H1 (cell line): ENCODE results near the gene FAM240A. TPM values are rescaled to one million over a fixed set of nuclear protein-coding genes. Genes with fewer than 3 reads are reported as not detected.

ENCODE experiments used
- BCL11A ChIP-seq, 2 experiments: IDR thresholded peaks; one replicate each; pipeline ENCODE4 v1.6.1; 2011; ENCODE audit warnings: low read depth in 2 of 2, low read length in 2 of 2, mild to moderate bottlenecking in 2 of 2
- CHD7 ChIP-seq: fragments of 300-600 bp; sonication (generic); IDR thresholded peaks from 2 replicates; pipeline ENCODE4 v1.7.1; 2012; ENCODE audit warnings: low read length, moderate library complexity, mild to moderate bottlenecking, inconsistent platforms; ENCODE audit not compliant: insufficient replicate concordance
- EP300 ChIP-seq, 2 experiments: IDR thresholded peaks; 1 replicate in 1 of 2; 2 replicates in 1 of 2; pipeline ENCODE4 v1.6.1; 2011 to 2012; ENCODE audit warnings: low read depth in 2 of 2, low read length in 2 of 2, mild to moderate bottlenecking in 2 of 2, borderline replicate concordance in 1 of 2, inconsistent platforms in 1 of 2, moderate library complexity in 1 of 2
- EZH2 ChIP-seq: fragments of 200-600 bp; sonication (generic); IDR thresholded peaks from 2 replicates; pipeline ENCODE4 v1.7.1; 2012; ENCODE audit warnings: low read depth, mild to moderate bottlenecking, moderate library complexity, low read length, inconsistent platforms; ENCODE audit not compliant: severe bottlenecking
- FOSL1 ChIP-seq: IDR thresholded peaks from 2 replicates; pipeline ENCODE4 v1.6.1; 2011; ENCODE audit warnings: mild to moderate bottlenecking, low read depth, low read length, moderate library complexity; ENCODE audit not compliant: insufficient read depth
- JUN ChIP-seq: IDR thresholded peaks from 2 replicates; pipeline ENCODE4 v1.6.1; 2011; ENCODE audit warnings: low read depth, mild to moderate bottlenecking, improper control_type of control experiment, low read length
- NRF1 ChIP-seq: IDR thresholded peaks from 2 replicates; pipeline ENCODE4 v1.6.1; 2011; ENCODE audit warnings: mild to moderate bottlenecking, low read depth, low read length, improper control_type of control experiment
- POLR2AphosphoS5 ChIP-seq: IDR thresholded peaks from 2 replicates; pipeline ENCODE4 v1.6.1; 2011; ENCODE audit warnings: low read depth, low read length
- SP2 ChIP-seq: IDR thresholded peaks from 2 replicates; pipeline ENCODE4 v1.6.1; 2012; ENCODE audit warnings: mild to moderate bottlenecking, low read length, inconsistent platforms
- polyA plus RNA-seq, 7 experiments: library from polyadenylated mRNA; depleted of rRNA in 3 of 7; stranded (reverse) in 5 of 7; unstranded in 2 of 7; fragments of >200 nt in 5 of 7; fragments of 200-250 nt in 2 of 7; gene quantifications; 1 replicate in 5 of 7; 2 replicates in 1 of 7; 4 replicates in 1 of 7; pipeline versions ENCODE4 v1.2.1 to v1.2.3, GENCODE V29; 2011 to 2013; ENCODE audit warnings: missing spikeins in 2 of 7, mixed read lengths in 2 of 7
- total RNA-seq: library from RNA; stranded (reverse); fragmentation: NEBNext Ultra II Directional; extraction: Animal tissue kit (Norgen Biotek cat#: 25700); gene quantifications from 2 replicates; pipeline ENCODE4 v1.2.1, GENCODE V29; 2021
- TF ChIP-seq, protein P1 (sequence below): IDR thresholded peaks from 2 replicates; pipeline ENCODE4 v1.6.1; 2012; ENCODE audit warnings: inconsistent platforms

Gene FAM240A
- total and polyA plus RNA-seq, 2 of the 8 experiments (the other 6 are each of a cell fraction or from before 2014, with no cell fraction given): 0.08 TPM; not detected in 1

DNA sequence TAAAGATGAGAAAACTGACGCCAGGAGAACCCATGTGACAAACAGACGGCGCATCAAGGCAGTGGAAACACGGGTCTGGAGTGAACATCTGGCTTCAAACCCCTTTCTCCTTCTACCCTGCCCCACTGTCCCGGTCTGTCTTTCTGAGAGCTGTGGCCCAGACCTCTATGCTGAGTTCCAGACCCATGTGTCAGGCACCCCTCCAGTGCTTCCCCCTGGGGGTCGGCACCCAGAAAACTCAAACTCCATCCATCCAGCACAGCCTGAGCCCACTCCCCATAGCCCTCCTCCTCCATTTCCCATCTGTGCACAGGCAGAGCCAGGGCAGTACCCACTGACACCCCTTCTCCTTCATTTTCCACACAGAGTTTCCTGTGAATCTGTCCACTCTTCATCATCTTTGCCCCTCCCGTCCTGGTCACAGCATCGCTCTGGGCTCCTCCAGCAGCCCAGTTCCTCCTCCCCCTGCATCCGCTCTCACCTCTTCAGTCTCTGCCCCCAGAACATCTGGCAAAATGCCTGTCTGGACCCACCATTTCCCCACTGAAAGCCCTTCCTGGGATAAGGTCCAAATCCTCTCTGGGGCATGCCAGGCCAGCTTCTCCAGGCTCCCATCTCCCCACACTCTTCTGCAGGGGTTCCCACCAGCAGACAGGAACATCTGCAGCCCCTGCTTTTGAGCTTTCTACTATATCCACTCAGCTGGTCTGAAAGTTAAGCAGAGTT, 2.9 kb downstream of the FAM240A start (continued):
- TF ChIP-seq CHD7: no peak
- TF ChIP-seq EP300 (IDR thresholded peaks at IDR 0.05; ENCODE audit: borderline replicate concordance in 1 of 2, low read depth in 2 of 2, low read length in 2 of 2): no peak
- TF ChIP-seq, protein P1, sequence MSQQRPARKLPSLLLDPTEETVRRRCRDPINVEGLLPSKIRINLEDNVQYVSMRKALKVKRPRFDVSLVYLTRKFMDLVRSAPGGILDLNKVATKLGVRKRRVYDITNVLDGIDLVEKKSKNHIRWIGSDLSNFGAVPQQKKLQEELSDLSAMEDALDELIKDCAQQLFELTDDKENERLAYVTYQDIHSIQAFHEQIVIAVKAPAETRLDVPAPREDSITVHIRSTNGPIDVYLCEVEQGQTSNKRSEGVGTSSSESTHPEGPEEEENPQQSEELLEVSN: no peak
- TF ChIP-seq EZH2: no peak
- TF ChIP-seq JUN: no peak
- no peak for TF ChIP-seq BCL11A (IDR thresholded peaks at IDR 0.05; ENCODE audit: low read depth in 2 of 2, low read length in 2 of 2)
- no peak for TF ChIP-seq POLR2AphosphoS5
- TF ChIP-seq SP2: no peak
- no peak for TF ChIP-seq FOSL1
- no peak for TF ChIP-seq NRF1
